PC-9 (cell line): Measurements from ENCODE around the gene RBMS1. TPM values are rescaled to one million over a fixed set of nuclear protein-coding genes. Genes with fewer than 3 reads are reported as not detected.

Experiments
- BruUV-seq: library from RNA; stranded (reverse); fragments of 400-500 nt; replicated peaks from 2 replicates; lab custom pipeline; 2021; lab: Mats Ljungman, UMichigan
- CTCF ChIA-PET: fragments of 300-600 bp; sonication (Branson Sonifier 250); formaldehyde crosslinking; loops from one replicate; lab custom pipeline; 2022; ENCODE audit warnings: antibody characterized with exemption; lab: Charles Lee
- POLR2A ChIA-PET: fragments of 300-600 bp; sonication (Branson Sonifier 250); formaldehyde crosslinking; loops from one replicate; lab custom pipeline; 2022; ENCODE audit warnings: antibody characterized with exemption; ENCODE audit not compliant: unreplicated experiment; lab: Charles Lee
- DNase-seq, 2 experiments: peaks; one replicate each; pipeline versions ENCODE4 v3.0.0 to v3.0.0-alpha.2; 2015 to 2022; ENCODE audit warnings: mixed read lengths in 1 of 2
- H2AFZ ChIP-seq: fragments of 200-600 bp; sonication (generic); 2 replicates; pipeline ENCODE4 v1.8.1; 2017; ENCODE audit warnings: antibody characterized with exemption
- H3F3A ChIP-seq: fragments of 200-600 bp; sonication (generic); 2 replicates; pipeline ENCODE4 v1.8.1; 2017; ENCODE audit warnings: antibody characterized with exemption, mild to moderate bottlenecking, low read depth; ENCODE audit not compliant: insufficient read depth
- H3K27ac ChIP-seq: fragments of 200-600 bp; sonication (generic); 2 replicates; pipeline ENCODE4 v1.6.1; 2016; ENCODE audit warnings: mixed run types
- H3K27me3 ChIP-seq: fragments of 200-600 bp; sonication (generic); 2 replicates; pipeline ENCODE4 v1.6.1; 2016; ENCODE audit warnings: low read depth, mixed run types; ENCODE audit not compliant: insufficient read depth
- H3K36me3 ChIP-seq: fragments of 200-600 bp; sonication (generic); 2 replicates; pipeline ENCODE4 v1.6.1; 2016; ENCODE audit warnings: low read depth, mixed run types
- H3K4me1 ChIP-seq: fragments of 200-600 bp; sonication (generic); replicated peaks from 2 replicates; pipeline ENCODE4 v1.6.1; 2016; ENCODE audit warnings: mixed run types; ENCODE audit not compliant: insufficient read depth
- H3K4me2 ChIP-seq: fragments of 200-600 bp; sonication (generic); 2 replicates; pipeline ENCODE4 v1.6.1; 2017; ENCODE audit warnings: mixed run types
- H3K4me3 ChIP-seq: fragments of 200-600 bp; sonication (generic); 2 replicates; pipeline ENCODE4 v1.6.1; 2016; ENCODE audit warnings: mixed run types
- H3K79me2 ChIP-seq: fragments of 200-600 bp; sonication (generic); 2 replicates; pipeline ENCODE4 v1.6.1; 2017; ENCODE audit warnings: low read depth, mixed run types
- H3K9me2 ChIP-seq: fragments of 200-600 bp; sonication (generic); 2 replicates; pipeline ENCODE4 v1.8.1; 2017; ENCODE audit warnings: mild to moderate bottlenecking; ENCODE audit not compliant: insufficient read depth
- H3K9me3 ChIP-seq: fragments of 200-600 bp; sonication (generic); 2 replicates; pipeline ENCODE4 v1.8.1; 2016; ENCODE audit warnings: low read depth; ENCODE audit not compliant: insufficient read depth
- H4K20me1 ChIP-seq: fragments of 200-600 bp; sonication (generic); 2 replicates; pipeline ENCODE4 v1.8.1; 2017; ENCODE audit not compliant: insufficient read depth
- CTCF ChIP-seq: fragments of 200-600 bp; sonication (generic); conservative IDR thresholded peaks from 2 replicates; pipeline ENCODE4 v1.6.1; 2017; ENCODE audit warnings: mixed run types, antibody characterized with exemption, mild to moderate bottlenecking, moderate library complexity
- EZH2 ChIP-seq: fragments of 200-600 bp; sonication (generic); IDR thresholded peaks from 2 replicates; pipeline ENCODE4 v1.8.0; 2017; ENCODE audit warnings: antibody characterized with exemption, low read depth
- intact Hi-C: fragments of 100-400 bp; cut with micrococcal nuclease; formaldehyde crosslinking; loops from one replicate; pipeline ENCODE4 v1.10.0; 2022; ENCODE audit not compliant: unreplicated experiment
- total RNA-seq: library from RNA; stranded (reverse); gene quantifications from 2 replicates; pipeline ENCODE4 v1.2.3, GENCODE V29; 2021

The RBMS1 gene
- total RNA-seq, 1 experiment from 2014 or later = 65.1 TPM

- no TSS peak for BruUV-seq
- Histone ChIP-seq H3K36me3 (no peaks in the 10 kb centered on the region), H3K4me2 (no peak overlapping the region), H3F3A (peaks cover 1% of the 10 kb centered on the region; the same call in 1 of the 2 replicates), H3K4me1 (peaks cover 10% of the 10 kb centered on the region), H3K79me2 (no peaks in the 10 kb centered on the region), H3K4me3 (no peak overlapping the region), H3K27ac (no peak overlapping the region), H4K20me1 (no peaks in the 10 kb centered on the region), H3K9me3 (0 out of 2 replicates have a peak, but pooled peaks cover 3% of the 10 kb centered on the region), H2AFZ (no peak overlapping the region), H3K9me2 (no peaks in the 10 kb centered on the region), H3K27me3 (no peaks in the 10 kb centered on the region)
- intact Hi-C loops = no loop called here
- ChIA-PET POLR2A (no interaction called here), CTCF (no interaction called here)
- no peak for DNase-seq
- TF ChIP-seq CTCF (no peak), EZH2 (no peak)
Measured at GRCh38 chr2:160264308-160264707, 229.3 kb downstream of the RBMS1 start.

- no peak for DNase-seq
- Histone ChIP-seq H3K27ac (no peak overlapping the region), H2AFZ (no peak overlapping the region), H3K9me2 (no peaks in the 10 kb centered on the region), H3K27me3 (no peaks in the 10 kb centered on the region), H3K79me2 (no peaks in the 10 kb centered on the region), H3F3A (peaks cover 12% of the 10 kb centered on the region), H3K36me3 (no peaks in the 10 kb centered on the region), H3K4me1 (peaks cover 13% of the 10 kb centered on the region), H3K9me3 (0 out of 2 replicates have a peak, but pooled peaks cover 3% of the 10 kb centered on the region), H3K4me3 (no peak overlapping the region), H4K20me1 (no peaks in the 10 kb centered on the region), H3K4me2 (no peak overlapping the region)
- intact Hi-C loops = no loop called here
- POLR2A ChIA-PET = no interaction called here
- no TSS peak for BruUV-seq
- CTCF ChIA-PET = no interaction called here
- TF ChIP-seq CTCF = no peak
- no peak for TF ChIP-seq EZH2
Measured at GRCh38 chr2:160261732-160262131, 231.9 kb downstream of the RBMS1 start.

- Histone ChIP-seq H3K4me2 (no peak overlapping the region), H3K36me3 (no peaks in the 10 kb centered on the region), H3K79me2 (no peaks in the 10 kb centered on the region), H3K4me3 (no peak overlapping the region), H2AFZ (no peak overlapping the region), H3K27me3 (no peaks in the 10 kb centered on the region), H4K20me1 (no peaks in the 10 kb centered on the region), H3K27ac (no peak overlapping the region), H3K9me3 (0 out of 2 replicates have a peak, but pooled peaks cover 3% of the 10 kb centered on the region), H3K9me2 (no peaks in the 10 kb centered on the region), H3K4me1 (peaks cover 26% of the 10 kb centered on the region), H3F3A (peaks cover 24% of the 10 kb centered on the region)
- intact Hi-C loops = loop anchor here (10.0 kb wide), 1 partner anchor 736 kb away; no protein-coding TSS in a partner anchor
- ChIA-PET CTCF (no interaction called here), POLR2A (no interaction called here)
- no peak for DNase-seq
- BruUV-seq = no TSS peak
- TF ChIP-seq EZH2 (no peak), CTCF (no peak)
Measured at GRCh38 chr2:160258492-160258805, 235.2 kb downstream of the RBMS1 start.
